ENCODE results near the gene NANOS3.

The NANOS3 gene

DNA sequence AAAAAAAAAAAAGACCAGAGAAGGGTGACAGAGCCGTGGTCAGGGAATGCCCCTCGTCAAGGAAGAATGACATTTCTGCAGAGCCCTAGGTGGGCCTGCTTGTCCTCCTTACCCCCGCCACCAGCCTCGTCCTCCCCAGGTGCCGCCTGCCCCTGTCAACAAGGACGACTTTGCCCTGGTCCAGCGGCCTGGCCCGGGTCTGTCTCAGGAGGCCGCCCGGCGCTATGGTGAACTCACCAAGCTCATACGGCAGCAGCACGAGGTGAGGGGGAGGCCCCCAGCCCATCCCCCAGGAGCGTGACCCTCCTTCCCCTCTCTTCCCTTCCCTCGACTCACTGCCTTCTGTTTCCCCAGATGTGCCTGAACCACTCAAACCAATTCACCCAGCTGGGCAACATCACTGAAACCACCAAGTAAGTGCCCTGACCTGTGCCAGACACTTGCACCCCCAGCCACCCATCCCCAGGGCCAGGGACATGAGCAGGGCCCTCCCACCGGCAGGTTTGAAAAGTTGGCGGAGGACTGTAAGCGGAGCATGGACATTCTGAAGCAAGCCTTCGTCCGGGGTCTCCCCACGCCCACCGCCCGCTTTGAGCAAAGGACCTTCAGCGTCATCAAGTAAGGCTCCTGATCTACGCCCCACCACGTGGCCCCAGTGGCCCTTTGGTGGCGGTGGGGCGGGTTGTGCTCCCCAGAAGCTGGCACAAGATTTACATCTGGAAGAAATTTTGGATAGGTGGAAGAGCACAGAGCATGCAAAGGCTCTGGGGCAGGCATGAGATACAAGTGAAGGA lies 46.5 kb downstream of the NANOS3 start:
- DNase-seq, result no peak

GRCh38 chr19:13926010-13926409 lies 49.1 kb downstream of the NANOS3 start:
- DNase-seq, result no peak

- DNase-seq, result no peak
Measured at GRCh38 chr19:13926715-13927114, 49.8 kb downstream of the NANOS3 start.

- DNase-seq, result no peak
Measured at GRCh38 chr19:13929340-13929739, 52.4 kb downstream of the NANOS3 start.

DNA sequence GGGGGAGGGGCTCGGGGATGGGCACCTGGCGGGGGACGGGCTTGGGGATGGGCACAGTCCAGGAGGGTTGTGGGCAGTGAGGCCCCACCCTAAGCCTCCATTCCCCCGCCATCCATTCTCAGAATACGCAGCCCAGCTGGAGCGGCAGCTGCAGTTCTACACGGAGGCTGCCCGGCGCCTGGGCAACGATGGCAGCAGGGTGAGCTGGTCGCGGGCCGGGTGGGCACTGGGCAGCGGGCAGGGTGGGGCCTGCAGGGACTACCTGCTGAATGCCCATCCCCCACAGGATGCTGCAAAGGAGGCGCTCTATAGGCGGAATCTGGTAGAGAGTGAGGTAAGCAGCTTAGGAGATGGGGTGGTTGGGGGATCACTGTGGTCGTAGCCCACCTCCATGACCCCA lies 53.0 kb downstream of the NANOS3 start:
- no peak for DNase-seq
